Stimulated activated CD8-positive, alpha-beta memory T cell treated with anti-CD3 and anti-CD28 coated beads, Interleukin-12 subunit alpha, Interleukin-12 subunit beta, amount 100 ng/mL, for 24 hours (primary cell): Measurements from ENCODE around the gene FGD3.
"Not testable (repeated sequence)": the region's sequence is repeated elsewhere in the genome, so short reads cannot be mapped to it uniquely, and the experiment has no call there.

Source experiments
- DNase-seq: peaks from one replicate; pipeline ENCODE4 v3.0.0-alpha.2; 2020; ENCODE audit errors: extremely low read depth

The FGD3 gene

DNA sequence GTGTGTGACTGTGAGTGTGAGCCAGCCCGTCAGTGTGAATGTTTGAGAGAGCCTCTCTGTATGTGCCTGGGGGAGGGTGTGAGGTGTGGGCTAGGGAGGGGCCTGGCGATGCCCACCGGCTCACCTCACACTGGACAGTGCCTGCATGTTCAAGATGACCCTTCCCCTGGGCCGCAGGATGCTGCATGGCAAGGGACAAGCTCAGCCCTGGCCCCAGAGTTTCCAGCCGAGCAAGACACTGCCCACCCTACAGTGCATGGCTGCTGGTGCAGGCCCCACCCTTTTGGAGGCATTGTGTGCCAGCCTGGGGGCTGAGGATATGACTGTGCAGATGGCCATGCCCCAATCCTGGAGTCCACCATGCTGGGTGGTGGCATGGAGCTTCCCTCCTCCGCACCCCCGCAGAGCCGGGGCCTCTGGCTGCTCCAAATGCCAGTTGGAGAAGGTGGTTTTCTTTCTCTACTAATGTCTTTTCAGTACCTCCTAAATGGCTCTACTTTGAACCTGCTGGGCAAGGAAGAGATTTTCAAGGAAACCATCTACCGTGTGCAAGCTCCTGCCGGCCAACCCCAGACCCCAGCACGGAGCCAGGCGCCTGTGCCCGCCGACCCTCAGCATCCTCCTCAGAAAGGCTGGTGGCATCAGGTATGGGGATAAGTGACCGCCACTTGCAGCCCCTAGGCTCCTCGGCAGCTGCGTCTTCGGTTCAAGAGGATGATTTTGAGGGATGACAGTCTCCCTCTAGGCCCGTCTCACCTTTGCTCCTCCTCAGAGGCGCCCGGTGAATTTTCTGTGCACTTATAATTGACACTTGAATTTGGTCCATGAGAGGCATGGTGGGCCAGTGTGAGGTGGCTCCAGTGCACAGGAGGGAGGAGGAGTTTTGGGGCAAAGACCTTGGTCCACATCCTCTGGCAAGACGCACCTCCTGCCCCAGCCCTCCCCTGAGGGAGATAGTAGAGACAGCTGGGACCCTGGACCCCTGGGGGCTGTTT lies 27.7 kb downstream of the FGD3 start:
- DNase-seq: no peak

DNA sequence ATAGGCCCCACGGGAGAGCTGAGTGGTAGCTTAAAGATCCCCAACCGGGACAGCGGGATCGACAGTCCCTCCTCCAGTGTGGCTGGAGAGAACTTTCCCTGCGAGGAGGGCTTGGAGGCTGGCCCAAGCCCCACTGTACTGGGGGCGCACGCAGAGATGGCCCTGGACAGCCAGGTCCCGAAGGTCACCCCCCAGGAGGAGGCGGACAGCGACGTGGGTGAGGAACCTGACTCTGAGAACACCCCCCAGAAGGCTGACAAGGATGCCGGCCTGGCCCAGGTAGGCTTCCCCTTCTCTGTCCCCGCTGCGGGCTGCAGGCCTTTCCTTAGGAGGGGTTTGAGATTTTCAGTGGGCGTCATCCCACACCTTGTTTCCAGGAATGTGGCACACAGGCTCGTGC lies 29.1 kb downstream of the FGD3 start:
- no peak for DNase-seq

- no peak for DNase-seq
Measured at GRCh38 chr9:92977279-92977678, 30.0 kb downstream of the FGD3 start.

DNA sequence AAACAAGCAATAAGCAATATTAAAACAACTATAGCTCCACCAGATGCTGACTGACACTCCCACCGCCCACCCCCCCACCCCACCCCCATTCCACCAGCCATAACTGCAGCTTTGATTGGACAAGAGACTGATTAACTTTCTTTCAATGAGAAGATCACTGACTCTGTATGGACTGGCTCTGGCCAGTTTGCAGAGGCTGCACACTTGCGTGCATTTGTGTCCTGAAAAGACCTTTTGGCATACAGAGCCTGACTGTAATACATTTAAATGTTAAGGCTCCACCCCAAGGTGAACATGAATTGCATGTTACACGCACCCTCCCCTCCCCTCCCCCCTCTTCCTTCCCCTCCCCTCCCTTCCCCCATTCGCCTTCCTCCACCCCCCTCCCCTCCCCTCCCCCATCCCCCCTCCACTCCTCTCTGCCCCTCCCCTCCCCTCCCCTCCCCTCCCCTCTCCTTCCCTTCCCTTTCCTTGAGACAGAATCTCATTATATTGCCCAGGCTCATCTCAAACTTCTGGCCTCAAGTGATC lies 31.1 kb downstream of the FGD3 start:
- no peak for DNase-seq

DNA sequence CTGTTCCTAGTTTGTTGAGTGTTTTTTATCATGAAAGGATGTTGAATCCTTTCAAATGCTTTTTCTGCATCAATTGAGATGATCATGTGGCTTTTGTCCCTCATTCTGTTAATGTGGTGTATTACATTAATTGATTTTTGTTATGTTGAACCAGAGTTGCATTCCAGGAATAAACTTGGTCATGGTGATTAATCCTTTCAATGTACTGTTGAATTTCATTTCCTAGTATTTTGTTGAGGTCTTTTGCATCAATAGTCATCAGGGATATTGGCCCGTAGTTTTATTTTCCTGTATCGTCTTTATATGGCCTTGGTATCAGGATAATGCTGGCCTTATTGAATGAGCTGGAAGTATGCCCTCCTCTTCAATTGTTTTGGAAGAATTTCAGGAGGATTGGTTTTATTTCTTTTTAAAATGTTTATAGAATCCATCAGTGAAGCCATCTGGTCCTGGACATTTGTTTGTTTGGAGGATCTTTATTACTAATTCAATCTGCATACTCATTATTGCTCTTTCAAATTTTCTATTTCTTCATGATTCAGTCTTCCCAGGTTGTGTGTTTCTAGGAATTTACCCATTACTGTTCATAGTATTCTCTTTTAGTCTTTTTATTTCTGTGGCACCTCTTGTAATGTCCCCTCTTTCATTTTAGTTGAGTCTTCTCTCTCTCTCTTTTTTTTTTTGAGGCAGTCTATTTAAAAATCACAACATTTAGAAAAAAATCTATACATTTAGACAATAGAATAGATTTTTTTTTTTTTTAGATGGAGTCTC lies 32.1 kb downstream of the FGD3 start:
- no peak for DNase-seq

DNA sequence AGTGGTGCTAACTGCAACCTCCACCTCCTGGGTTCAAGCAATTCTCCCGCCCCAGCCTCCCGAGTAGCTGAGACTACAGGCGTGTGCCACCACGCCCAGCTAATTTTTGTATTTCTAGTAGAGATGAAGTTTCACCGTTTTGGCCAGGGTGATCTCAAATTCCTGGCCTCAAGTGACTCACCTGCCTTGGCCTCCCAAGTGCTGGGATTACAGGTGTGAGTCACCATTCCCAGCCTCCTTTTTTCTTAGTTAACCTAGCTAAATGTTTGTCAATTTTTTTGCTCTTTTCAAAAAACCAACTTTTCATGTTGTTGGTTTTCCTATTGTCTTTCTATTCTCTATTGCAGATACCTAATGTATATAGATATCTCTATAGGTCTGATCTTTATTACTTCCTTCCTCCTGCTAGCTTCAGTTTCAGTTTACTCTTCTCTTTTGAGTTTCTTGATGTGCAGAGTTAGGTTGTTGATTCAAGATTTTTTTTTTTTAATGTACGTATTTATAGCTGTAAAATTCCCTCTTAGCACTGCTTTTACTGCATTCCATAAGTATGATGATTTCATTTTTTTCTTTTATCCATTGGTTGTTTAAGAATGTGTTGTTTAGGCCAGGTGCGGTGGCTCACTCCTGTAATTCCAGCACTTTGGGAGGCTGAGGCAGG lies 32.9 kb downstream of the FGD3 start:
- DNase-seq: no peak

GRCh38 chr9:92982130-92982529 lies 34.8 kb downstream of the FGD3 start:
- no peak for DNase-seq

- DNase-seq: no peak
Measured at GRCh38 chr9:92983984-92984589, 36.8 kb downstream of the FGD3 start.

- no peak for DNase-seq
Measured at GRCh38 chr9:92984976-92985375, 37.7 kb downstream of the FGD3 start.

- no peak for DNase-seq
Measured at GRCh38 chr9:92986176-92987119, 39.1 kb downstream of the FGD3 start.

DNA sequence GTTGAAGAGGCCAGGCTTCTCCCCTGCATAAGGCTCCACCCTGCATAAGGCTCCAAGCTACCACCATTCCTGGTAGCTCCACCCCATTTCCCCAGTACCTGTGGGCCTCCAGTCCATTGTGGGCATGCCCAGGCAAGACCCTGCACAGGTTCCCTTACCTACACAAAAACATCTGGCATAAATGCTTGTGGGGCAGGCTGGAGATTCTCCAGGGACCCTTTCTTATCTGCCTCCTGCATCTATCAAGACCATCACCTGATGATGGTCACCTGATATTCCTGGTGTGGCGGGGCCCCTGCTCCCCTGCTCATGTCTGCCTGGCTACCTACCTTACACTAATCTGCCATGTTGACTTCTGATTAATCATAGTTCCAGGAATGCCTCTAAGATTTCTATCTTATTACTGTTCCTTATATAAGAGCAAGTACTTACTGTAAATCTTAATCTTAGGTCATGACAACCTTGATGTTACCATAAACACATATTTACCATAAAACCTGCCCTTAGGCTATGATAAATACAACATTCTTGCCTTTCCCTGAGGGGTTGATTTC lies 41.0 kb downstream of the FGD3 start:
- no peak for DNase-seq

DNA sequence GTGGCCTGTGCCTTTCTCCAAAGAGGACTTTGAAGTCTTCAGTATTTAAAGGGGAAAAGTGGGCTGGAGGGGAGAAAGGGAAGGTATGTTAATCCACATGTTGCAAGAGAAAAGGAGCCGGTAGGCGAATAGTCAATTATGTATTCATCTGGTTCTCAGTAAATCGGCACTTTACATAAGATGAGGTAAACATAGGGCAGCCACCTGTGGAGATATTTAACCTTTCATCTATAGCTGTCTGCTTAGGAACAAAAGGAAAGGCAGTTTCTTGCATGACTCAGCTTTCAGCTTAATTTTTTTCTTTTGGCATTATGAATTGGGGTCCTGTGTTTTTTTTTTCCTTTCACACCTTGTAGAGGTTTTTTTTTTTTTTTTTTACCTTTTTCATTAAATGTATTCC lies 42.2 kb downstream of the FGD3 start:
- no peak for DNase-seq

DNA sequence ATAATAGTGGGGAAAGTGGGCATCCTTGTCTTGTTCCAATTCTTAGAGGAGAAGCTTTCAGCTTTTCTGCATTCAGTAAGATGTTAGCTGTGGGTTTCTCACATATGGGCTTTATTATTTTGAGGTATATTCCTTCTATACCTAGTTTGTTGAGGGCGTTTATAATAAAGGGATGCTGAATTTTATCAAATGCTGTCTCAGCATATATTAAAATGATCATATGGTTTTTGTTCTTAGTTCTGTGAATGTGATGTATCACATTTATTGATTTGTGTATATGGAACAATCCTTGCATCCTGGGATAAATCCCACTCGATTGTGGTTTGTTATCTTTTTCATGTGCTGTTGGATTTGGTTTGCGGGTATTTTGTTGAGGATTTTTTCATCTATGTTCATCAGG lies 43.1 kb downstream of the FGD3 start:
- DNase-seq: no peak

GRCh38 chr9:92992549-92992948 lies 45.2 kb downstream of the FGD3 start:
- DNase-seq: no peak

DNA sequence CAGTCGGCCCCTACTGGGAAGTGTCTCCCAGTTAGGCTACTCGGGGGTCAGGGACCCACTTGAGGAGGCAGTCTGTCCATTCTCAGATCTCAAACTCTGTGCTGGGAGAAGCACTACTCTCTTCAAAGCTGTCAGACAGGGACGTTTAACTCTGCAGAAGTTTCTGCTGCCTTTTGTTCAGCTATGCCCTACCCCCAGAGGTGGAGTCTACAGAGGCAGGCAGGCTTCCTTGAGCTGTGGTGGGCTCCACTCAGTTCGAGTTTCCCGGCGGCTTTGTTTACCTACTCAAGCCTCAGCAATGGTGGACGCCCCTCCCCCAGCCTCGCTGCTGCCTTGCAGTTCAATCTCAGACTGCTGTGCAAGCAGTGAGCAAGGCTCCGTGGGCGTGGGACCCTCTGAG lies 51.5 kb downstream of the FGD3 start:
- not testable (repeated sequence) for DNase-seq

GRCh38 chr9:93001031-93001430 lies 53.7 kb downstream of the FGD3 start:
- no peak for DNase-seq

DNA sequence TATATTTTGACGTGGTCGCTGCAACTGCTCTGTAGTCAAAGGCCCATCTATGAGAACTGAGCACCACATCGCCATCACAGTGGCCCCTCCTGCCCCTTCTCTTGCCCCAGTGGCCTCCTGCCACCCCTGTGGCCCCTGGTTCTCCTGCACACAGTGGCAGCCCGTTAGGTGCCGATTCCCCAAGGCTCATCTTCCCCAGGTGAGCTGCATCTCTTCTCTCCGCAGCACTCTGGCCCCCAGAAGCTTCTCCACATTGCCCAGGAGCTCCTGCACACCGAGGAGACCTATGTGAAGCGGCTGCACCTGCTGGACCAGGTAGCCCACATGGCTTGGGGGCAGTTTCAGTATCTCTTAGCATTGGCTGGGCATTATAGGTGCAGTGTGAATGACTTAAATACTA lies 55.4 kb downstream of the FGD3 start:
- no peak for DNase-seq

DNA sequence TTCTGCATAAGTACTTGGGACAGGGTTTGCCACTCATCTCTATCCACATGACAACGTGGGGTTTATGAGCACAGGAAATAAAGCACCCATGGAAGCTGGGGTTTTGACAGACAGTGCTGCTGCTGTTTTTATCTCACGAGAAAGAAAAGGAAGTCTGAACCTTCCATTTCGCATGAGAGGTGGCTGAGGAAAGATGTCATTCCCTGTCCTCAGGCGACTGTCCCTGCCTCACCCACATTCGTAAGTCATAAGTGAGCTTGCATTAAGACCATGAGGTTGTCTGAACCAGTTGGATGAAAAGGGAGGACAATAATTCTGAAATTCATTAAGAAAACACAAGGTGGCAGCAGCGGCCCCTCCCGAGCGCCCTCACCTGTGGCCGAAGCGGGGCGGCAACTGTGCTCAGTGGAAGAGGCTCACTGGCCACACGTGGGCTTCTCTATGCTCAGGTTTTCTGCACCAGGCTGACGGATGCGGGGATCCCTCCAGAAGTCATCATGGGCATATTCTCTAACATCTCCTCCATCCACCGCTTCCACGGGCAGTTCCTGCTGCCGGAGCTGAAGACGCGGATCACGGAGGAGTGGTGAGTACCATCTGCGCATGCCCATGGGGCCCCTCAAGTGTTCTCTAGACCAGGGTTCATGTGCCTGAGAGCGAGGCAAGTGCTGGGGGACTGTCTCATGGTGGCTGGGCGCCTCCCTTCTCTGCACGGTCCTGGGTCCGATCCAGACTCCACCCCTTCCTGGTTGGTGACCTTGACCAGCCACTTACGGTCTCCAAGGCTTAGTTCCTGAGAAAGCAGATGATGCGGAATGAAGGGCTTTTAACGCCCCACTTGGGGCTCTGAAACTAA lies 56.5 kb downstream of the FGD3 start:
- no peak for DNase-seq

DNA sequence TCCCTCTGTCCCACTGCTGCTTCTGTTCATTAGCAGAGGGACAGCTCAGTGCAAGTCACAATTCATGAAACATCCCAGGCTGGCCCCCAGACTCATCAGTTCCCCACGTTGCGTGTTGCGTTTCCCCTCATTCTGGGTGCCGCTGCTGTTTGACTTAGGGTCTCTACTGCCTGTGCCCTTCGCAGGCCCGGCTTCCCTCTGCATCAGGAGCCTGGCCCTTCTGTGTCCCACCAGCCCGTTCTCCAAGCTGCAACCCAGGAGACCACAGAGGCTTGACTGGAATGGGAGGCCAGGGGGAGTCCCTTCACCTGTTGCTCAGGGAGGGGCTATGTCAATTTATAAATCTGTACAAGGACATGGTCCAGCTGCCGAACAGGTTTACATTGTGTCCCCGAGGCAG lies 57.2 kb downstream of the FGD3 start:
- DNase-seq: no peak
